HEK293T (cell line): ENCODE measurements around the gene INHBA.

Source experiments
- CTCF ChIA-PET: fragments of 350-600 bp; formaldehyde crosslinking; extraction: SDS; loops from one replicate; lab custom pipeline; 2021; ENCODE audit warnings: antibody characterized with exemption, inconsistent platforms; lab: Yijun Ruan, JAX
- POLR2A ChIA-PET: fragments of 350-600 bp; formaldehyde crosslinking; extraction: SDS; loops from one replicate; lab custom pipeline; 2020; ENCODE audit warnings: antibody characterized with exemption, inconsistent platforms; lab: Yijun Ruan, JAX
- DNase-seq: peaks from one replicate; pipeline ENCODE4 v3.0.0; 2012; ENCODE audit warnings: mixed read lengths; ENCODE audit errors: extremely low spot score
- ARNT ChIP-seq: fragments of 450-650 bp; IDR thresholded peaks from 2 replicates; pipeline ENCODE4 v1.6.1; 2017; ENCODE audit warnings: mild to moderate bottlenecking
- BHLHE40 ChIP-seq: fragments of 450-650 bp; IDR thresholded peaks from 2 replicates; pipeline ENCODE4 v1.6.1; 2016; ENCODE audit warnings: mild to moderate bottlenecking, moderate library complexity, borderline replicate concordance
- CTBP1 ChIP-seq: fragments of 450-650 bp; IDR thresholded peaks from 2 replicates; pipeline ENCODE4 v1.6.1; 2016; ENCODE audit warnings: borderline replicate concordance
- ELF4 ChIP-seq: fragments of 450-650 bp; IDR thresholded peaks from 2 replicates; pipeline ENCODE4 v1.6.1; 2017; ENCODE audit warnings: antibody characterized with exemption
- FOXA1 ChIP-seq: fragments of 450-650 bp; IDR thresholded peaks from 2 replicates; pipeline ENCODE4 v1.6.1; 2016; ENCODE audit warnings: mild to moderate bottlenecking
- FOXK2 ChIP-seq: fragments of 450-650 bp; IDR thresholded peaks from 2 replicates; pipeline ENCODE4 v1.6.1; 2016; ENCODE audit warnings: mild to moderate bottlenecking
- FOXM1 ChIP-seq: fragments of 450-650 bp; IDR thresholded peaks from 2 replicates; pipeline ENCODE4 v1.6.1; 2017; ENCODE audit warnings: mild to moderate bottlenecking, borderline replicate concordance
- HDGF ChIP-seq: fragments of 450-650 bp; IDR thresholded peaks from 2 replicates; pipeline ENCODE4 v1.6.1; 2017; ENCODE audit warnings: antibody characterized with exemption, borderline replicate concordance
- L3MBTL2 ChIP-seq: fragments of 450-650 bp; conservative IDR thresholded peaks from 2 replicates; pipeline ENCODE4 v1.6.1; 2016; ENCODE audit warnings: mild to moderate bottlenecking
- LEF1 ChIP-seq: fragments of 450-650 bp; IDR thresholded peaks from 2 replicates; pipeline ENCODE4 v1.6.1; 2017; ENCODE audit warnings: mild to moderate bottlenecking, borderline replicate concordance
- NFRKB ChIP-seq: fragments of 450-650 bp; IDR thresholded peaks from 2 replicates; pipeline ENCODE4 v1.6.1; 2016; ENCODE audit warnings: mild to moderate bottlenecking, moderate library complexity
- SP1 ChIP-seq: fragments of 450-650 bp; IDR thresholded peaks from 2 replicates; pipeline ENCODE4 v1.6.1; 2017
- SUZ12 ChIP-seq: fragments of 450-650 bp; IDR thresholded peaks from 2 replicates; pipeline ENCODE4 v1.6.1; 2016; ENCODE audit warnings: mild to moderate bottlenecking
- TARDBP ChIP-seq: fragments of 450-650 bp; IDR thresholded peaks from 2 replicates; pipeline ENCODE4 v1.6.1; 2016
- ZNF384 ChIP-seq: fragments of 450-650 bp; IDR thresholded peaks from 2 replicates; pipeline ENCODE4 v1.6.1; 2016
- TF ChIP-seq, protein P1 (sequence below): fragments of 450-650 bp; IDR thresholded peaks from 2 replicates; pipeline ENCODE4 v1.6.1; 2016

INHBA gene

DNA sequence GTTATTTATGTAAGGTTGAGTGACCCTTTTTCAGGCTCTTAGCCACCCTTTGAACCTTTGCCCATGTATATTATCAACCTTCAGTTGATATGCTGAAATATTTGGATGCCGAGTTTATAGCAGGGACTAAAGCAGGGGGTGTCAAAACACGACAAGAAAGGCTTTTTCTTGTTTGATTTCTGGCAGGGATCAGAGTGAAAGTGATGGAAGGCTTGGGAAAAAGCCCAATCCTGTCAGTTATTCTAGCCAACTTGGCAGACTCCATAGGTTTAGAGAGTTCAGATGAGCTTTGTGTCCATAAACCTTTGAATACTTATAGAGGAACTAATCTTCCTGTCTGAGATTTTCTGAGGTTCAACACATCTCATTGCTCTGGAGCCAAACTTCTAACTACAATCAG, 47.5 kb downstream of the INHBA start:
- ChIA-PET POLR2A (interaction anchor here (0.6 kb wide), 1 partner anchor 18 kb away, joined by 3 read pairs; no protein-coding TSS in a partner anchor), CTCF (no interaction called here)
- no peak for DNase-seq
- TF ChIP-seq ARNT: no peak
- TF ChIP-seq, protein P1, sequence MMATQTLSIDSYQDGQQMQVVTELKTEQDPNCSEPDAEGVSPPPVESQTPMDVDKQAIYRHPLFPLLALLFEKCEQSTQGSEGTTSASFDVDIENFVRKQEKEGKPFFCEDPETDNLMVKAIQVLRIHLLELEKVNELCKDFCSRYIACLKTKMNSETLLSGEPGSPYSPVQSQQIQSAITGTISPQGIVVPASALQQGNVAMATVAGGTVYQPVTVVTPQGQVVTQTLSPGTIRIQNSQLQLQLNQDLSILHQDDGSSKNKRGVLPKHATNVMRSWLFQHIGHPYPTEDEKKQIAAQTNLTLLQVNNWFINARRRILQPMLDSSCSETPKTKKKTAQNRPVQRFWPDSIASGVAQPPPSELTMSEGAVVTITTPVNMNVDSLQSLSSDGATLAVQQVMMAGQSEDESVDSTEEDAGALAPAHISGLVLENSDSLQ: no peak

DNA sequence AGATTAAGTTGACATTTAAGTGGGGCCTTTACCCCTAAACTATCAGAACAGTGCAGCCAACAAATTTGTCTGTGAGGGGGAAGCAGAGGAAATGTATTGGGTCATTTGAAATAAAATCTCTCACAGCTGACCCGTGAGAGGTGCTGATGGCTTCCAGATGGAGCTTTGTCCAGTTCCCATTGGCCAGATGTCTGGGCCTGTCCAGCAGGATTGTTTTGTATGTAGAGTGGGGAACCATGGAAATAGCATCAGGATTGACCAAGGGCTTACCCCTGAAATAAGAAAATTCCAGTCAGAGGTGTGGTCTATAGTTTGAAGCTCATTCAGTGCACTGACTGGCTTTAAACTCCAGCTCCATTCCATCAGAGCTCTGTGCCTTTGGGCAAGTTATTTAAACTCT, 50.6 kb downstream of the INHBA start:
- TF ChIP-seq BHLHE40: no peak
- TF ChIP-seq ZNF384: no peak
- no peak for TF ChIP-seq FOXK2
- no peak for TF ChIP-seq FOXM1
- TF ChIP-seq, protein P1: no peak
- TF ChIP-seq TARDBP: no peak
- TF ChIP-seq L3MBTL2: no peak
- TF ChIP-seq SUZ12: no peak
- TF ChIP-seq CTBP1: no peak
- no peak for TF ChIP-seq ARNT
- no peak for TF ChIP-seq HDGF
- ChIA-PET POLR2A (no interaction called here), CTCF (interaction anchor here (0.7 kb wide), 1 partner anchor 654 kb away, joined by 3 read pairs; no protein-coding TSS in a partner anchor)
- no peak for DNase-seq

DNA sequence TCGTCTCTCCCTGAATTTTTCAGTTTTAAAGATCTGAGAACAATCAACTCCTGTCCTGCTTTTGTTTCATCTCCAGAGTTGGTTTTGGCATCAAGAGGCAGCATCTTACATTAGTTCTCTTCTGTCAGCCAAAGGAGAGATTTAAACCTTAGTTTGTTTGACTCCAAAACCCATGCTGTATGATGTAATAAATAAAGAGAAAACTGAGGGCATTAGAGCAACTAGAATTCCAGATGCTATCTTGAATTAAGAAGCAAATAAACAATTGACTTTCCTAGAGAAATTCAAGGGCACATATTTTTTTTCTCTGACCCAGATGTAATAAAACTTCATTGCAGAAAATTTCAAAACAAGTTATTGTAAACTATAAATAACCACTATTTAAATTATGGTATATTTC, 54.4 kb downstream of the INHBA start:
- ChIA-PET CTCF (no interaction called here), POLR2A (no interaction called here)
- TF ChIP-seq SP1 (no peak), NFRKB (no peak)
- DNase-seq: no peak

DNA sequence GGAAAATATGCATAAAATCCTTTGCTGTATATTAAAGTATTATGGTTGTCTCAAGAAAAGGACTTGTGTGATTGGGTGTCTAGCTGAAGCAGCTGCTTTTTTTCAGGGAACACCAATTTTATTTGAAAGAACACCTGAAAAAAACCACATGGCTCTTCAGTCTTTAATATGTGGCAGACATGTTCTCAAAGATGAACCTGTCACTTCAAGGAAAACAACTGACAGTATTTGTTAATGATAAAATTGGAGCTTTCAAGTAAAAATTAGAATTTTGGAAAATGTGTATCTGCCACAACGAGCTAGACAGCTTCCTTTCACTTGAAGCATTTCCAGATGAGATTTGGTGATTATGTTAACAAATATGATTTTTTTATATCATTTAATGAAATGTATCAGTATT, 59.3 kb downstream of the INHBA start:
- TF ChIP-seq ELF4: no peak
- TF ChIP-seq SP1: no peak
- no peak for TF ChIP-seq FOXM1
- TF ChIP-seq, protein P1: no peak
- TF ChIP-seq NFRKB: no peak
- TF ChIP-seq BHLHE40: no peak
- TF ChIP-seq ARNT: no peak
- TF ChIP-seq FOXA1: no peak
- no peak for TF ChIP-seq SUZ12
- TF ChIP-seq HDGF: no peak
- TF ChIP-seq TARDBP: no peak
- ChIA-PET CTCF (no interaction called here), POLR2A (no interaction called here)
- no peak for DNase-seq

DNA sequence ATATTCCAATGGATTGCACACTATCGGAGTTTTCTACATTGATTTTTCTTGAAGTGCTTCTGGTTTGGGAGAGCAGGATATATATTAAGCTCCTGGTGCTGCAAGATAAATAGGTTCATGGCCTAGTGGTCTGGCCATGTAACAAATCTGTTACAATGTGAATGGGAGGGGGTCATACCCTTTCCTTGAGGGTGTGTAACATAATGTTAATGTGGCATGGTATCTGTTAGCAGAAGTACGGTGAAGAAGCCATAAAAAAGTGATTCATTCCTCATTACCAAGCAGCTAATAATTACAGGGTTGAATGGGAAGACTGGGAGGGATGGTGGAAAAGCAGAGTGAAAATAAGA, 61.2 kb downstream of the INHBA start:
- POLR2A ChIA-PET: no interaction called here
- TF ChIP-seq ARNT (no peak), FOXK2 (no peak), FOXM1 (no peak), FOXA1 (no peak), BHLHE40 (no peak), ZNF384 (no peak), LEF1 (no peak), NFRKB (no peak), CTBP1 (no peak), HDGF (no peak), SP1 (no peak), ELF4 (no peak), L3MBTL2 (no peak), TARDBP (no peak)
- TF ChIP-seq, protein P1: no peak
- no peak for DNase-seq
- CTCF ChIA-PET: no interaction called here

DNA sequence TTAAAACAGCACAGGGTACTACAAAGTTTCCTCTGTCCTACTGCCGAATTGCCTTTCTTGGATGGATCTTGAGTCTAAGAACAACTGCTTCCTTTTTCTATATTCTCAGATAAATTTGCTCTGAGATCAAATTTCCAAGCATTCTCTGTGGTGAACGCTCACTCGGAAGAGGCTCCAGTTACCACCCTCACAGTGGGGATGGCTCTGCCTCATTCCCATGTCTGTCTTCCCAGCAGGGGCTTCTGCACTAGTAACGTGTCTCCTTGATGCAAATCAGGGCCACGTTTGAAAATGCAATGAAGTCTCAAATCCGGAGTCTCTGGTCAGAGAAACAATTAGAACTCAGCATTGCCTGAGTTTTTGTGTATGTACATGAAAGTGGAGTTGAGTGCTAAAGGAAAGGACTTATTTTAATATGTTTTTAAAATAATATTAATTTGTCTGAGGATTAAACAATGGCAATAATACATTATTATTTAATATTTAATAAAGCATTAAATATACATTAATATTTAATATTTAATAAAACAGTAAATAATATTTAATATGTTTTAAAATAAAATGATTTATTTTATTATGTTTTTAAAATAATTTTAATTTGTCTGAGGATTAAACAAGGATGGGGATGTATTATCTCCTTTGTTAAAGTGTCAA, 61.8 kb downstream of the INHBA start:
- CTCF ChIA-PET: no interaction called here

More for the DNA sequence above, 61.8 kb downstream of the INHBA start:
- POLR2A ChIA-PET: no interaction called here
- peak; percentile 15 for DNase-seq
- TF ChIP-seq FOXM1 (no peak), FOXA1 (no peak), FOXK2 (no peak)
- TF ChIP-seq, protein P1: peak; percentile 27; the same call in 1 of the 2 replicates
